ENCODE results near the gene WWOX. TPM values are rescaled to one million over a fixed set of nuclear protein-coding genes. Genes with fewer than 3 reads are reported as not detected.

WWOX gene
- total RNA-seq, 1 donor from 2014 or later, result 18.6 TPM

GRCh38 chr16:78970650-78971049 lies 871.2 kb downstream of the WWOX start:
- TF ChIP-seq, protein P1, sequence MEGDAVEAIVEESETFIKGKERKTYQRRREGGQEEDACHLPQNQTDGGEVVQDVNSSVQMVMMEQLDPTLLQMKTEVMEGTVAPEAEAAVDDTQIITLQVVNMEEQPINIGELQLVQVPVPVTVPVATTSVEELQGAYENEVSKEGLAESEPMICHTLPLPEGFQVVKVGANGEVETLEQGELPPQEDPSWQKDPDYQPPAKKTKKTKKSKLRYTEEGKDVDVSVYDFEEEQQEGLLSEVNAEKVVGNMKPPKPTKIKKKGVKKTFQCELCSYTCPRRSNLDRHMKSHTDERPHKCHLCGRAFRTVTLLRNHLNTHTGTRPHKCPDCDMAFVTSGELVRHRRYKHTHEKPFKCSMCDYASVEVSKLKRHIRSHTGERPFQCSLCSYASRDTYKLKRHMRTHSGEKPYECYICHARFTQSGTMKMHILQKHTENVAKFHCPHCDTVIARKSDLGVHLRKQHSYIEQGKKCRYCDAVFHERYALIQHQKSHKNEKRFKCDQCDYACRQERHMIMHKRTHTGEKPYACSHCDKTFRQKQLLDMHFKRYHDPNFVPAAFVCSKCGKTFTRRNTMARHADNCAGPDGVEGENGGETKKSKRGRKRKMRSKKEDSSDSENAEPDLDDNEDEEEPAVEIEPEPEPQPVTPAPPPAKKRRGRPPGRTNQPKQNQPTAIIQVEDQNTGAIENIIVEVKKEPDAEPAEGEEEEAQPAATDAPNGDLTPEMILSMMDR (IDR thresholded peaks at IDR 0.05; ENCODE audit: unreplicated experiment), result no peak
- Mint-ChIP-seq H3K27ac (ENCODE audit: unreplicated experiment) (no peak overlapping the region), H3K4me3 (ENCODE audit: unreplicated experiment) (no peak overlapping the region), H3K9me3 (ENCODE audit: unreplicated experiment) (no peaks in the 10 kb centered on the region), H3K36me3 (ENCODE audit: low read depth, unreplicated experiment) (no peaks in the 10 kb centered on the region), H3K4me1 (ENCODE audit: unreplicated experiment) (no peaks in the 10 kb centered on the region), H3K27me3 (ENCODE audit: unreplicated experiment) (no peaks in the 10 kb centered on the region)
- DNase-seq (ENCODE audit: low spot score), result no peak

GRCh38 chr16:78972006-78972405 lies 872.6 kb downstream of the WWOX start:
- Mint-ChIP-seq H3K9me3 (ENCODE audit: unreplicated experiment) (no peaks in the 10 kb centered on the region), H3K36me3 (ENCODE audit: low read depth, unreplicated experiment) (no peaks in the 10 kb centered on the region), H3K4me3 (ENCODE audit: unreplicated experiment) (no peak overlapping the region), H3K27me3 (ENCODE audit: unreplicated experiment) (no peaks in the 10 kb centered on the region), H3K4me1 (ENCODE audit: unreplicated experiment) (no peaks in the 10 kb centered on the region), H3K27ac (ENCODE audit: unreplicated experiment) (no peak overlapping the region)
- DNase-seq (ENCODE audit: low spot score), result no peak
- TF ChIP-seq, protein P1 (IDR thresholded peaks at IDR 0.05; ENCODE audit: unreplicated experiment), result no peak

DNA sequence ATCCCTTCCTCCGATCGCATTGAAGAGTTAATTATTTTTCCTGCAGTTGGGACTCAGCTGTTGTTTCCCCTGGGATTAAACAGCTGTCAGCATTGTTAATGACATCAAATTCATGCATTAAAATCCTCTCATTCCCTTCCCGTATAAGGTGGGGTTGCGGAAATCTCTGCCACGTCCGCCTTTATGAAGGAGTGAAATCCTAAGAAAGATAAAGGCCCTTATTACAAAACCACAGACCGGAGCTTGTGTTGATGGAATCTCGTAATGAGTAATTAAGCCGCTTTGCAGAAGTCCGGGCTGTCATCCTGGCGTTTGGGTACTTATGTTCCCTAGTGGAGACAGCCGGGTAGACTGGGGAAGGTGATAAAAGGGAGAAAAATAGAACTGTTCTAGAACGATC lies 873.5 kb downstream of the WWOX start:
- no peak overlapping the region for H3K4me3 Mint-ChIP-seq (ENCODE audit: unreplicated experiment)
- H3K27me3 Mint-ChIP-seq (ENCODE audit: unreplicated experiment), result no peaks in the 10 kb centered on the region
- H3K36me3 Mint-ChIP-seq (ENCODE audit: low read depth, unreplicated experiment), result no peaks in the 10 kb centered on the region
- H3K9me3 Mint-ChIP-seq (ENCODE audit: unreplicated experiment), result no peaks in the 10 kb centered on the region
- TF ChIP-seq, protein P1 (IDR thresholded peaks at IDR 0.05; ENCODE audit: unreplicated experiment), result no peak
- no peak overlapping the region for H3K27ac Mint-ChIP-seq (ENCODE audit: unreplicated experiment)
- no peaks in the 10 kb centered on the region for H3K4me1 Mint-ChIP-seq (ENCODE audit: unreplicated experiment)
- no peak for DNase-seq (ENCODE audit: low spot score)

DNA sequence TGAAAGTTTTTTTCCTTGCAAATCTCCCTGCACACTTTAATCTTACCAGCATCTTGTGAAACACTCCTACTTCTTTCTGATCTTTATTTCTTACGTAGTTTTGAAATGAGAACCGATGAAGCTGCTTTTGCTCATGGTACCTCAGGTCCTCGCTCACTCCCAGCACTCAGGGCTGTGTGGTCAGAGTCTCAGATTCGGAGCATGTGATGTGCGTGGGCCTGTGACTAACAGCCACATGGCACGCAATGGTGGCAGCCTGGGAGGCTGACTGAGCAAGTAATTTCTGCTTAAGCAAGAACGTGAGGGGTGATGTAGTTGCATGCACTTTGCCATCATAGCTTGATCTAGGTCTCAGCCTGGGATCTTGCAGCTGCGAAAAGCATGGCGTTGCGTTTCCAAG lies 876.8 kb downstream of the WWOX start:
- no peaks in the 10 kb centered on the region for H3K4me1 Mint-ChIP-seq (ENCODE audit: unreplicated experiment)
- H3K27me3 Mint-ChIP-seq (ENCODE audit: unreplicated experiment), result no peaks in the 10 kb centered on the region
- no peak overlapping the region for H3K4me3 Mint-ChIP-seq (ENCODE audit: unreplicated experiment)
- H3K27ac Mint-ChIP-seq (ENCODE audit: unreplicated experiment), result no peak overlapping the region
- no peaks in the 10 kb centered on the region for H3K9me3 Mint-ChIP-seq (ENCODE audit: unreplicated experiment)
- TF ChIP-seq, protein P1 (IDR thresholded peaks at IDR 0.05; ENCODE audit: unreplicated experiment), result no peak
- DNase-seq (ENCODE audit: low spot score), result no peak
- H3K36me3 Mint-ChIP-seq (ENCODE audit: low read depth, unreplicated experiment), result no peaks in the 10 kb centered on the region

GRCh38 chr16:78980825-78981224 lies 881.4 kb downstream of the WWOX start:
- Mint-ChIP-seq H3K27me3 (ENCODE audit: unreplicated experiment) (no peaks in the 10 kb centered on the region), H3K36me3 (ENCODE audit: low read depth, unreplicated experiment) (no peaks in the 10 kb centered on the region), H3K9me3 (ENCODE audit: unreplicated experiment) (no peaks in the 10 kb centered on the region), H3K27ac (ENCODE audit: unreplicated experiment) (no peak overlapping the region), H3K4me1 (ENCODE audit: unreplicated experiment) (no peaks in the 10 kb centered on the region), H3K4me3 (ENCODE audit: unreplicated experiment) (no peak overlapping the region)
- TF ChIP-seq, protein P1 (IDR thresholded peaks at IDR 0.05; ENCODE audit: unreplicated experiment), result no peak
- DNase-seq (ENCODE audit: low spot score), result no peak
